Adipocyte (in vitro differentiated cells): ENCODE data around the gene NOX4.

Source experiments
- DNase-seq: peaks from one replicate; pipeline ENCODE4 v3.0.0-alpha.2; 2015; ENCODE audit warnings: low read depth
- H3K27me3 ChIP-seq: replicated peaks from 2 replicates; pipeline ENCODE4 v1.7.0; 2013; ENCODE audit warnings: mild to moderate bottlenecking, low read length, moderate library complexity; ENCODE audit not compliant: control insufficient read depth, insufficient read depth
- H3K36me3 ChIP-seq: 2 replicates; pipeline ENCODE4 v1.7.0; 2013; ENCODE audit warnings: low read length, mild to moderate bottlenecking, moderate library complexity; ENCODE audit not compliant: control insufficient read depth, insufficient read depth, severe bottlenecking
- H3K4me1 ChIP-seq: 2 replicates; pipeline ENCODE4 v1.7.0; 2013; ENCODE audit warnings: mild to moderate bottlenecking, low read length, moderate library complexity; ENCODE audit not compliant: control insufficient read depth, insufficient read depth
- H3K4me3 ChIP-seq: 2 replicates; pipeline ENCODE4 v1.7.0; 2013; ENCODE audit warnings: mild to moderate bottlenecking, low read length, moderate library complexity
- H3K9ac ChIP-seq: 2 replicates; pipeline ENCODE4 v1.7.0; 2013; ENCODE audit warnings: mild to moderate bottlenecking, low read length, moderate library complexity
- H3K9me3 ChIP-seq: 2 replicates; pipeline ENCODE4 v1.7.0; 2013; ENCODE audit warnings: mild to moderate bottlenecking, low read length, moderate library complexity; ENCODE audit not compliant: control insufficient read depth

Gene NOX4

GRCh38 chr11:89490981-89491690, at the start of gene NOX4:
Gene NOX4, minus strand, starts transcription at chr11:89491375. Its CDS starts 129 bp downstream, at chr11:89491246.
- H3K27me3 ChIP-seq, result no peaks in the 10 kb centered on the region
- H3K36me3 ChIP-seq, result no peaks in the 10 kb centered on the region
- peak within 1 kb of the TSS; percentile 81 for H3K9ac ChIP-seq
- peak; percentile 76 for DNase-seq
- H3K4me1 ChIP-seq, result peaks cover 16% of the 10 kb centered on the region
- H3K4me3 ChIP-seq, result peak within 1 kb of the TSS; percentile 84
- H3K9me3 ChIP-seq, result no peaks in the 10 kb centered on the region

- H3K9me3 ChIP-seq, result no peaks in the 10 kb centered on the region
- no peak overlapping the region for H3K4me3 ChIP-seq
- no peaks in the 10 kb centered on the region for H3K36me3 ChIP-seq
- DNase-seq, result no peak
- no peaks in the 10 kb centered on the region for H3K27me3 ChIP-seq
- no peak overlapping the region for H3K9ac ChIP-seq
- no peaks in the 10 kb centered on the region for H3K4me1 ChIP-seq
These were observed 49.7 kb upstream of the NOX4 start for GRCh38 chr11:89540826-89541225.

DNA sequence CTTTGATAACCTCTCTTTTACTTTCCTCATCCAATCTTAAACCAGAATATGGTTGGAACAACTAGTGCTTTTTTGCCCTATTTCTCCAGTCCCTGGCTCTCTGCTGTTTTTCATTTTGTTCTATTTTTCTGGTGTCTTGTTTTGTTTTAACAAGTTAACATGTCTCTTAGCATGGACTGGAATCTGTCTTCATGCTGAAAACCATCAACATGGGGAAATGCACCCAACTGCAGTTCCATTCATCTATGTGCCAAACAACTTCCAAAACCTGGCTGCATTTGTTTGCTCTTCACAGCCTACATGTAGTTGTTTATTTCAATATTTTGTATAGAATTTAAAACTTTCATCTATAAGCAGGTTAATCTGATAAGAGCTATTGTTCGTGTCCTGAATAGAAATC, 46.8 kb upstream of the NOX4 start:
- H3K9me3 ChIP-seq, result no peaks in the 10 kb centered on the region
- H3K9ac ChIP-seq, result no peak overlapping the region
- DNase-seq, result no peak
- no peak overlapping the region for H3K4me3 ChIP-seq
- no peaks in the 10 kb centered on the region for H3K27me3 ChIP-seq
- no peaks in the 10 kb centered on the region for H3K4me1 ChIP-seq
- no peaks in the 10 kb centered on the region for H3K36me3 ChIP-seq

DNA sequence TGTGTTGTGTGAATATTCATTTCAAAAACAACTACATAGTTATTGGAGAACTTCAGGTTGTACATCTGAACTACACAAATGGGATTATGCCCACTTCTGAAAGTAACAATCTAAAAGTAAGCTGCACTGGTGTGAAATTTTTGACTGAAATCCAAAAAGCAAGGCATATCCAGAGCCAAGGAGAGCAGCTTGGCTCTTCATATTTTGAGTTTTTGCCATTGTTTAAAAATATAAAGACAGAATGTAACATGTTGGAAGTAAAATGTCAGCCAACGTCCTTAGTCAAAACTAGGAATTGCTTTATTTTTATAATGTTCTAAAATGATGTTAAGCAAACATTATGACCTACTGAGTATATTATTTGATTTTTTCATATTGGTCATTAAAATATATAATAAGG, 45.8 kb upstream of the NOX4 start:
- Histone ChIP-seq H3K4me1 (no peaks in the 10 kb centered on the region), H3K9me3 (no peaks in the 10 kb centered on the region), H3K4me3 (no peak overlapping the region), H3K27me3 (no peaks in the 10 kb centered on the region), H3K36me3 (no peaks in the 10 kb centered on the region), H3K9ac (no peak overlapping the region)
- no peak for DNase-seq

GRCh38 chr11:89535221-89535620, 44.0 kb upstream of the NOX4 start:
- H3K36me3 ChIP-seq, result no peaks in the 10 kb centered on the region
- H3K27me3 ChIP-seq, result no peaks in the 10 kb centered on the region
- H3K4me1 ChIP-seq, result no peaks in the 10 kb centered on the region
- H3K9me3 ChIP-seq, result no peaks in the 10 kb centered on the region
- H3K9ac ChIP-seq, result no peak overlapping the region
- DNase-seq, result no peak
- H3K4me3 ChIP-seq, result no peak overlapping the region

GRCh38 chr11:89529626-89530380, 38.6 kb upstream of the NOX4 start:
- Histone ChIP-seq H3K9me3 (no peaks in the 10 kb centered on the region), H3K27me3 (no peaks in the 10 kb centered on the region), H3K36me3 (no peaks in the 10 kb centered on the region), H3K9ac (no peak overlapping the region), H3K4me3 (no peak overlapping the region), H3K4me1 (no peaks in the 10 kb centered on the region)
- no peak for DNase-seq

DNA sequence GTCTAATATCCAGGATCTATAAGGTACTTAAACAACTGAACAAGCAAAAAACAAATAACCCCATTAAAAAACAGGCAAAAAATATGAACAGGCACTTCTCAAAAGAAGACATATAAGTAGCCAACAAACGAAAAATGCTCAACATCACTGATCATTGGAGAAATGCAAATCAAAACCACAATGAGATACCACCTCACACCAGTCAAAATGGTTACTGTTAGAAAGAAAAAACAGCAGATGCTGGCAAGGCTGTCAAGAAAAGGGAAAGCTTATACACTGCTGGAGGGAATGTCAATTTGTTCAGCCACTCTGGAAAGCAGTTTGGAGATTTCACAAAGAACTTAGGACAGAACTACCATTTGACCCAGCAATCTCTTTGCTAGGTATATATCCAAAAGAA, 30.6 kb upstream of the NOX4 start:
- H3K27me3 ChIP-seq, result no peaks in the 10 kb centered on the region
- no peaks in the 10 kb centered on the region for H3K36me3 ChIP-seq
- no peak overlapping the region for H3K9ac ChIP-seq
- no peak overlapping the region for H3K4me3 ChIP-seq
- DNase-seq, result no peak
- no peaks in the 10 kb centered on the region for H3K4me1 ChIP-seq
- H3K9me3 ChIP-seq, result no peaks in the 10 kb centered on the region

- H3K9me3 ChIP-seq, result no peaks in the 10 kb centered on the region
- H3K4me3 ChIP-seq, result no peak overlapping the region
These were observed 30.1 kb upstream of the NOX4 start for GRCh38 chr11:89521294-89521693.

DNA sequence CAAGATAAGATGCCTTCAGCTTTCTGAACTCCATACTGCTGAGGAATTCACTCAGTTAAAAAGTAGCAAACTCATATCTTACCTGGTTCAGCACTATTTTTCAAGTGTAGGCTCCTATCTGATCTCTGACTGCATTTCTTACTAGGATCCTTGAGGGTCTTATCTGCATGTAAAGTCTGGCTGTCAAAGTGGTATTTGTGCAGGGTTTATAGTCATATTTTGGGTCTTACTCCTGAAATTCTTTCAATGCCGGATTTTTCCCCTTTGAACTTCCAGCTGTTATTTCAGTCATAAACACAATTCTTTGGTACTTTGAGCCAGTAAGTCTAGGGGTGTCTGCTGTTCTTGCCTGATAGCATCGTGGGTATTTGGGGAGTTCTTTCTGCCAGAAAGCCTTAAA, 25.3 kb upstream of the NOX4 start:
- no peak for DNase-seq
- Histone ChIP-seq H3K36me3 (no peaks in the 10 kb centered on the region), H3K27me3 (no peaks in the 10 kb centered on the region), H3K4me3 (no peak overlapping the region), H3K4me1 (no peaks in the 10 kb centered on the region), H3K9ac (no peak overlapping the region), H3K9me3 (peaks cover 6% of the 10 kb centered on the region)

More at GRCh38 chr11:89521294-89521693, 30.1 kb upstream of the NOX4 start:
- H3K9ac ChIP-seq, result no peak overlapping the region
- no peaks in the 10 kb centered on the region for H3K36me3 ChIP-seq
- peak; percentile 9 for DNase-seq
- H3K4me1 ChIP-seq, result no peaks in the 10 kb centered on the region
- H3K27me3 ChIP-seq, result no peaks in the 10 kb centered on the region

DNA sequence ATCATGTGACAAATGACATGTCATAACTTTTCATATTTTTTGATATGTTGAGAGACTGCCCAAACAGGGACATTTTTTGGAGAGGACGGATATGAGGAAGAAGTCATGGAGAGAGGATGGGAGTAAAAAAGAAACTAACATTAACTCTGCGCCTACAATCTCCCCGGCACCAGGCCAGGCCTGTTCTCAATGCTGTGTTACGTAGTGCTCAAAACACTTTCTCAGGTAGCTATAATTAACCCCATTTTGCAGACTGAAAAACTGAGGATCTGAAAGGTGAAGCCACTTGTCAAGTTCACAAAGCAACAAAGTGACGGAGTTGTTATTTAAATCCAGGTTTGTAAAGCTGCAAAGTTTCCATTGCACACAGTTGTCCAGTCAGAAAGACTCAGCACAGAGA, 17.4 kb upstream of the NOX4 start:
- Histone ChIP-seq H3K27me3 (no peaks in the 10 kb centered on the region), H3K36me3 (no peaks in the 10 kb centered on the region), H3K4me3 (no peak overlapping the region), H3K9me3 (no peaks in the 10 kb centered on the region), H3K9ac (no peak overlapping the region), H3K4me1 (no peaks in the 10 kb centered on the region)
- no peak for DNase-seq

GRCh38 chr11:89504270-89504669, 13.1 kb upstream of the NOX4 start:
- no peaks in the 10 kb centered on the region for H3K36me3 ChIP-seq
- H3K27me3 ChIP-seq, result no peaks in the 10 kb centered on the region
- no peaks in the 10 kb centered on the region for H3K9me3 ChIP-seq
- H3K9ac ChIP-seq, result no peak overlapping the region
- peaks cover 8% of the 10 kb centered on the region for H3K4me1 ChIP-seq
- no peak overlapping the region for H3K4me3 ChIP-seq
- DNase-seq, result no peak
